Measurements from ENCODE around the gene RAD18.

GRCh38 chr3:8887435-8888300 lies 75.6 kb downstream of the RAD18 start:
- TF ChIP-seq CTCF (IDR thresholded peaks at IDR 0.05; ENCODE audit: low read length) (no peak), EZH2phosphoT487 (IDR thresholded peaks at IDR 0.05; ENCODE audit: low read length) (no peak)
